Sigmoid colon (tissue), 7 donors: ENCODE measurements around the gene PDE1C. TPM values are rescaled to one million over a fixed set of nuclear protein-coding genes. Genes with fewer than 3 reads are reported as not detected.

Experiments used
- DNase-seq: peaks from one replicate; pipeline ENCODE4 v3.0.0-alpha.2; 2019
- H3K27ac ChIP-seq, 4 donors: fragments of 200-600 bp; sonication (generic); one replicate each; pipeline ENCODE4 v1.5.1; 2016 to 2019; ENCODE audit warnings: mild to moderate bottlenecking in 1 of 4
- H3K27me3 ChIP-seq, 3 donors: fragments of 200-600 bp; sonication (generic); one replicate each; pipeline ENCODE4 v1.5.1; 2019; ENCODE audit warnings: mild to moderate bottlenecking in 1 of 3
- H3K36me3 ChIP-seq, 4 donors: fragments of 200-600 bp; sonication (generic); one replicate each; pipeline ENCODE4 v1.5.1; 2016 to 2019
- H3K4me1 ChIP-seq, 4 donors: fragments of 200-600 bp; sonication (generic); one replicate each; pipeline ENCODE4 v1.5.1; 2017 to 2019
- H3K4me3 ChIP-seq, 4 donors: fragments of 200-600 bp; sonication (generic); one replicate each; pipeline ENCODE4 v1.5.1; 2017 to 2019; ENCODE audit warnings: mild to moderate bottlenecking in 2 of 4, moderate library complexity in 1 of 4
- H3K9me3 ChIP-seq, 4 donors: fragments of 200-600 bp in 3 of 4; sonication (generic) in 3 of 4; one replicate each; pipeline versions ENCODE4 v1.5.1 to v1.6.1; 2013 to 2019
- CTCF ChIP-seq, 4 experiments: fragments of 450-650 bp in 3 of 4; fragments of 200-600 bp in 1 of 4; IDR thresholded peaks; one replicate each; pipeline ENCODE4 v1.5.1; 2016 to 2019; ENCODE audit warnings: antibody characterized with exemption in 4 of 4, mild to moderate bottlenecking in 3 of 4, moderate library complexity in 2 of 4
- EP300 ChIP-seq, 4 donors: sonication (generic); formaldehyde crosslinking; IDR thresholded peaks; one replicate each; pipeline ENCODE4 v1.6.1; 2017; ENCODE audit warnings: antibody characterized with exemption in 4 of 4
- POLR2A ChIP-seq, 2 donors: fragments of 450-650 bp; IDR thresholded peaks; one replicate each; pipeline ENCODE4 v1.6.1; 2016; ENCODE audit warnings: antibody characterized with exemption in 2 of 2, mild to moderate bottlenecking in 2 of 2, moderate library complexity in 2 of 2
- POLR2AphosphoS5 ChIP-seq, 4 donors: sonication (generic); formaldehyde crosslinking; IDR thresholded peaks; one replicate each; pipeline ENCODE4 v1.6.1; 2017; ENCODE audit warnings: antibody characterized with exemption in 4 of 4
- WGBS, 2 donors: extraction: QIAGEN DNeasy Blood & Tissue Kit; methylation state at CpG; one replicate each; pipeline ENCODE4 v1.1.7; 2013; 5-methylcytosine and 5-hydroxymethylcytosine counted together
- intact Hi-C: fragments of 100-400 bp; cut with DNase I; formaldehyde crosslinking; loops from one replicate; pipeline ENCODE4 v1.15.1; 2023
- polyA plus RNA-seq, 3 donors: library from polyadenylated mRNA; stranded (reverse); fragments of 200-250 nt; gene quantifications; one replicate each; pipeline ENCODE4 v1.2.3, GENCODE V29; 2013
- total RNA-seq, 4 donors: library from RNA; depleted of rRNA; stranded (reverse); fragments of >200 nt; gene quantifications; one replicate each; pipeline ENCODE4 v1.1.0, GENCODE V29; 2016
- donor health status: healthy with polysubstance abuse.
- donor health status: Bipolar disorder and iron deficiency.
- donor health status: healthy.

PDE1C gene
- total and polyA plus RNA-seq, 7 donors, result under 0.01 to 19.4 (median 5.9) TPM

GRCh38 chr7:32023376-32023775, 46.8 kb downstream of the PDE1C start:
- Histone ChIP-seq H3K27ac (no peak overlapping the region), H3K9me3 (no peaks in the 10 kb centered on the region), H3K27me3 (no peaks in the 10 kb centered on the region), H3K4me3 (no peak overlapping the region), H3K4me1 (no peaks in the 10 kb centered on the region), H3K36me3 (no peaks in the 10 kb centered on the region)
- intact Hi-C loops, result no loop called here
- no peak for DNase-seq
- TF ChIP-seq POLR2A (IDR thresholded peaks at IDR 0.05) (no peak), POLR2AphosphoS5 (IDR thresholded peaks at IDR 0.05) (no peak), EP300 (IDR thresholded peaks at IDR 0.05) (no peak), CTCF (IDR thresholded peaks at IDR 0.05) (no peak)
- 88 to 91% methylated on average over 6 of the region's 6 CpGs for WGBS, 2 donors

GRCh38 chr7:32022966-32023365, 47.2 kb downstream of the PDE1C start:
- Histone ChIP-seq H3K27me3 (no peaks in the 10 kb centered on the region), H3K9me3 (no peaks in the 10 kb centered on the region), H3K4me3 (no peak overlapping the region), H3K4me1 (no peaks in the 10 kb centered on the region), H3K36me3 (no peaks in the 10 kb centered on the region), H3K27ac (no peak overlapping the region)
- intact Hi-C loops, result no loop called here
- DNase-seq, result no peak
- TF ChIP-seq EP300 (IDR thresholded peaks at IDR 0.05) (no peak), POLR2A (IDR thresholded peaks at IDR 0.05) (no peak), CTCF (IDR thresholded peaks at IDR 0.05) (no peak), POLR2AphosphoS5 (IDR thresholded peaks at IDR 0.05) (no peak)
- WGBS, 2 donors, result 78 to 79% methylated on average over 4 of the region's 4 CpGs

GRCh38 chr7:32020551-32021159, 49.6 kb downstream of the PDE1C start:
- TF ChIP-seq POLR2AphosphoS5 (IDR thresholded peaks at IDR 0.05) (no peak), POLR2A (IDR thresholded peaks at IDR 0.05) (no peak), CTCF (IDR thresholded peaks at IDR 0.05) (no peak), EP300 (IDR thresholded peaks at IDR 0.05) (no peak)
- WGBS, 2 donors, result 85 to 86% methylated on average over 2 of the region's 2 CpGs
- Histone ChIP-seq H3K4me1 (no peaks in the 10 kb centered on the region), H3K9me3 (no peaks in the 10 kb centered on the region), H3K36me3 (no peaks in the 10 kb centered on the region), H3K27ac (no peak overlapping the region), H3K27me3 (no peaks in the 10 kb centered on the region), H3K4me3 (no peak overlapping the region)
- intact Hi-C loops, result no loop called here
- DNase-seq, result no peak

GRCh38 chr7:32018845-32019578, 51.2 kb downstream of the PDE1C start:
- 27 to 65% methylated on average over 2 of the region's 2 CpGs for WGBS, 2 donors
- TF ChIP-seq POLR2A (IDR thresholded peaks at IDR 0.05) (no peak), CTCF (IDR thresholded peaks at IDR 0.05) (no peak), EP300 (IDR thresholded peaks at IDR 0.05) (no peak), POLR2AphosphoS5 (IDR thresholded peaks at IDR 0.05) (no peak)
- Histone ChIP-seq H3K36me3 (no peaks in the 10 kb centered on the region), H3K4me3 (no peak overlapping the region), H3K27me3 (no peaks in the 10 kb centered on the region), H3K4me1 (no peaks in the 10 kb centered on the region), H3K9me3 (no peaks in the 10 kb centered on the region), H3K27ac (no peak overlapping the region)
- no peak for DNase-seq
- intact Hi-C loops, result no loop called here
